Measurements from ENCODE around the gene EIF4E2.

The EIF4E2 gene

DNA sequence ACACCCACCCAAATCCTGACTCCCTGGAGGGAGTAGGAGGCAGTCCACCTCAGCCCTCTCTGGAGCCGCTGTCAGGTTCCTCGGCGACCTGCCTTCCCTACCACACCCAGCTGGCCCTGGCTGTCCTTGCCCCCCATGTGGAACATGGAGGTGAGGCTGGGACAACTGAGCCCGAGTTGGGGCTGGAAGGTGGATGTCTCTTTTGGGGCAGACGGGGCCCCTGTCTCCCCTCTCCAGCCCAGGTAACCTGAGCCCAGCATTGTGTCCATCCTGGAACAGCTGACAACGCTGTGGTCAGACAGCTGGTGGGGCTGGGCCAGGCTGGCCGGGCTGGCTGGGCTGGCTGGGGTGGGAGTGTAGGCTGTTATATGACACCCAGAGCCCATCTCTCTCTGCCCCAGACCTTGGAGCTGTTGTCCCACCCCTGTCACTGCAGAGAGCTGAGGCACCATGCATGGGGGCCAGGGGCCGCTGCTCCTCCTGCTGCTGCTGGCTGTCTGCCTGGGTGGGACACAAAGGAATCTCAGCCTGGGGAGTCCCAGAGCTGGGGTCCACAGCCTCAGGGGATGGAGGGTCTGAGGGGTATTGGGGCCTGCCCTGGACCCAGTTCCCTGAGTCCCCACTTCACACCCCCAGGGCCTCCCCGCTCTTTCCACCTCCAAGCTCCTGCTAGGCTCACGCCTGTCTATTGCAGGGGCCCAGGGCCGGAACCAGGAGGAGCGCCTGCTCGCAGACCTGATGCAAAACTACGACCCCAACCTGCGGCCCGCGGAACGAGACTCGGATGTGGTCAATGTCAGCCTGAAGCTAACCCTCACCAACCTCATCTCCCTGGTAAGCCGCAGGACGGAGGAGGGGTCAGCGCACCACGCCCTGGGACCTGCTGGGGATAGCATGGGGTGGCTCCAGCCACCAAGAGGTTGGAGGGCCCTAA, 10.9 kb upstream of the EIF4E2 start, which contains the start of gene CHRNG:
Gene CHRNG (plus strand): TSS at position 395 of the 934 bp plus-strand sequence. CDS start 56 bp downstream, at position 451.
- DNase-seq: no peak

DNA sequence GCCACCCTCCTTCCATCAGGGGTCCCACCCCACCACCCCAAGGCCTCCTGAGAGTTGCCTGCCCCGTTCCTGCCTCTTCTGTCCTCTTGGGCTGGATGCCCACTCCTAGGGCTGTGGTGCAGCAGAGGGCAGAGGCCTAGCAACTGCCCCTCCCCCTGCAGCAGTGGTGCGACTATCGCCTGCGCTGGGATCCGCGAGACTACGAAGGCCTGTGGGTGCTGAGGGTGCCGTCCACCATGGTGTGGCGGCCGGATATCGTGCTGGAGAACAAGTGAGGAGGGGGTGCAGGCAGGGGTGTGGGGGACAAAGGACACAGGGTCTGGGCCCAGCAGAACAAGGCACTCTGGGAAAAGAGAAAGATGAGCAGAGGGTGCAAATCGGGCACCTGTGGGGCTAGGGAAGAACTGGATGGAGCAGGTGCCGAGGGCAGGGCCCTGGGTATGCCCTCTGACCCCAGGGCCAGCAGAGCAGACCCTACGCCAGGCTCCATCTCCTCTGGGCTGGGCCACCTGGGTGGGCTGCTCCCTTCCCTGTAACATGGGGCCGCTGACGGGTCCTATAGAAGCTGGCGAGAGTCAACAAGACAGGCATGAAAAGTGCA, 9.9 kb upstream of the EIF4E2 start:
- no peak for DNase-seq

GRCh38 chr2:232541195-232541960, 9.1 kb upstream of the EIF4E2 start:
- no peak for DNase-seq

DNA sequence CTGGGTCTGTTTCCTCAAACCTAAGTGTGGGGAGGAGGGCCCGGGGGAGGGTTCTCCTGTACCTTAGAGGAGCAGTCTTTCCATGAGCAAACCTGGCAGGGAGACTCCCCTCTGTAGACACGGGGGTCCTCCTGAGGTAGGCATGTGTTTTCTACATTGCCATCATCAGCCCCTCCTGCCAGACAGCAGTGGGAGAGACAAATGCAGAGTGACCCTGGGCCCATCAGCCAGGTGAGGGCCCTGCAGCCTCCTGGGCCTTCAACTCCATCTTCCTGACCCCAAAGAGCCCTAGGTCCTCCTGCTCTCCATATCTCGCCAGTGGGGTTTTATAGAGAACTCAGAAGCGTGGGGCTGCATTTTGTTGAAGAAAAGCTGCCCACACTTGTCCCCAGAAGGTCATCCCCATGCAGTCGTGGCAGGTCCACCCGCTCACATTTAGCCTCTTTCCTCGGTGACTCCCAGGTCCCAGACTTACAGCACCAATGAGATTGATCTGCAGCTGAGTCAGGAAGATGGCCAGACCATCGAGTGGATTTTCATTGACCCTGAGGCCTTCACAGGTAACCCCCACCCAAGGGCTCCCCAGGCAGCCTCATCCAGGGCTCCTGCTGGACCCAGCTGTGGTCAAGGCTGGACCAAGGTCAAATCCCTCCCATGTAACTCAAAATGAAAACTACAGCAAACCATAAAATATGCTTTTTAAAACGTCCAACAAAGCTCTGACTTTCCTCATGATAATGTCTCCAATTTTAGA, 8.4 kb upstream of the EIF4E2 start:
- no peak for DNase-seq

DNA sequence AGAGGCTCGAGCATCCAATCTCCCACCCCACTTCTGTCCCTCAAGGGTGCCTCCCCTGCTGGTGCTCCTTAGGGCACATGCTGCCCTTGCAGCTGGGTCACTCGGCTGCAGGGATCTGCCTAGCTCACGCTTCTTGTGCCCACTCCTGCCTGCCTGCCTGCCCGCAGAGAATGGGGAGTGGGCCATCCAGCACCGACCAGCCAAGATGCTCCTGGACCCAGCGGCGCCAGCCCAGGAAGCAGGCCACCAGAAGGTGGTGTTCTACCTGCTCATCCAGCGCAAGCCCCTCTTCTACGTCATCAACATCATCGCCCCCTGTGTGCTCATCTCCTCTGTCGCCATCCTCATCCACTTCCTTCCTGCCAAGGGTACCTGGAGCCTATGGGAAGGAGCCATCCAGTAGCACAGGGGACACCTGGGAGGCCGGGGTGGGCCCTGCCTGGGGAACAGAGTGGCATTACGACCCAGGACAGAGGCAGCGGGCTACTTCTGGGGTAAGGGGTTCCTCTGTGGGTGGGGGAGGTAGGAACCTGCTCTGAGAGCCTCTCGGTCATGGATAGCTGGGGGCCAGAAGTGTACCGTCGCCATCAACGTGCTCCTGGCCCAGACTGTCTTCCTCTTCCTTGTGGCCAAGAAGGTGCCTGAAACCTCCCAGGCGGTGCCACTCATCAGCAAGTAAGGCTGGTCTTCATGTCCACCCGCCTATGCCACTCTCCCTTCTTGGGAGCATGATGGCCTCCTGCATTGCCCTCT, 7.6 kb upstream of the EIF4E2 start:
- DNase-seq: no peak

GRCh38 chr2:232543491-232543890, 7.0 kb upstream of the EIF4E2 start:
- no peak for DNase-seq

- no peak for DNase-seq
Measured at GRCh38 chr2:232543928-232544631, 6.4 kb upstream of the EIF4E2 start.

- no peak for DNase-seq
Measured at GRCh38 chr2:232544674-232545073, 5.8 kb upstream of the EIF4E2 start.

- DNase-seq: no peak
Measured at GRCh38 chr2:232545511-232546375, 4.7 kb upstream of the EIF4E2 start.

DNA sequence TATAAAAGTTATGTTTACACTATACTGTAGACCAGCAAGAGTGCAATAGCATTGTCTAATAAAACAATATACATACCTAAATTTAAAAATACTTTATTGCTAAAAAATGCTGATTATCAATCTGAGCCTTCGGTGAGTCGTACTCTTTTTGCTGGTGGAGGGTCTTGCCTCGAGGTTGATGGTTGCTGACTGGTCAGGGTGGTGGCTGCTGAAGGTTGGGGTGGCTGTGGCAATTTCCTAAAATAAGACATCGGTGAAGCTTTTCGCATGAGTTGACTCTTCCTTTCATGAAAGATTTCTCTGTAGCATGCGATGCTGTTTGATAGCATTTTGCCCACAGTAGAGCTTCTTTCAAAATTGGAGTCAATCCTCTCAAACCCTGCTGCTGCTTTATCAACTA, 2.5 kb upstream of the EIF4E2 start:
- no peak for DNase-seq

GRCh38 chr2:232549655-232550353, 685 bp upstream of the EIF4E2 start:
- DNase-seq: no peak

DNA sequence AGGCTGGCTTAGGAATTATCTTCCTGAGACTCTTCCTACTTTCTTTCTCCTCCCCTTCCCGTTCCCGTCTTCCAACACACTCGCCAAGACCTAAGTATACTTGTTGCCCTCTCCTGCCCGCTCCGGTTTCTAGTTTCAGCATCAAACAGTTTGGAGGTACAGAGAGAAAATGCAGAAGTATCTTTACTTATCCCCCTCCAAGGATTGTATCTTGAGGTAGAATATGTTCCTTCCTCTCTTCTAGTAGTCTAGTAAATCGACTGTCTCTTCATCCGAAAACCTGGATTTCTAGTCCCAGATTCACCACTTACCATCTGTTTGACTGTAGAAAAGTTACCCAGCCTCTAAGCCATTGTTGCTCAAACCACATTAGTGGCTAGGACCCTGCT, 755 bp downstream of the EIF4E2 start:
- DNase-seq: no peak

GRCh38 chr2:232551776-232552175, 1.3 kb downstream of the EIF4E2 start:
- DNase-seq: no peak

- DNase-seq: no peak
Measured at GRCh38 chr2:232556426-232556825, 5.9 kb downstream of the EIF4E2 start.

DNA sequence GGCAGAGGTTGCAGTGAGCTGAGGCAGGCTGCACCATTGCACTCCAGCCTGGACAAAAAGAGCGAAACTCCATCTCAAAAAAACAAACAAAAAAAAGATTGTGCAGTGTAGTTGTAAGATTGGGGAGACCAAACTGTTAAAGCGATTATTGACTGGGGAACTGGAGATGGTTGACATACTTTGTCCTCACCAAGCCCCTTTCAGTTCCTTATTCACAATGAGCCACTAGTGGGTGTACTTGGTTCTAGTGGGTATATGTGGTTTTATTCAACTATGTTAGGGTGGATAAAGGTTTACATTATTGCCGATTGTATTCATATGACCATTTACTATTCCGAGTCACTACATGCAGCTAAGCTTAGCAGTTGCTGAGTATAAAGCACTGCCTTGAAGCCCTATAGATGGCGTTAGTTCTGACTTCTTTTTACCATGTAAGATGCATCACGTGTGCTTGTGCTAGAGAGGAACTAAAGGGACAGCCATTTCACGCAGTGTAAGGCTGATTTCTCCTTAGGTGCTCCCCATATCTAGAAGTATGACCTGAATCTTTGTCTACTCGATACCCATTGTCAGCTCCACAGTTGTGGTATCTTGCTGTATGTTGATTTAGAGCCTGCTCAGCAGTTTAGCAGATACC, 12.1 kb downstream of the EIF4E2 start:
- no peak for DNase-seq

DNA sequence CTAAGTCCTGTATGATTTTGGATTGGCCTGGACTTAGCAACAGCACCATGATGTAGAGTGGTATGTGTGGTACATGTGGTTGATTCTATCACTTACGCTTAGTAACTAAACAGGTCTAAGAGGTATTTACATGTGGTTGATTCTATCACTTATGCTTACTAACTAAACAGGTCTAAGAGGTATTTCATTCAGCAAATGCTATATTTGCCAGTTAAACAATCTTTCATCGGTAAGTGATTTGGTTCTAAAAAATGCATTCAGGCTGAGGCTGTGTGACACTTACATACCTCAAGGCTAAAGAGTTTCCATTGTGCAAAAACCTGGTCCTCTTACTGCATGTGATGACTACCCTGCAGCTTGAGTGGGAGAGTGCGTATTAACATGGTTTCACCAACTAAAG, 13.1 kb downstream of the EIF4E2 start:
- no peak for DNase-seq

- no peak for DNase-seq
Measured at GRCh38 chr2:232567721-232568120, 17.2 kb downstream of the EIF4E2 start.

DNA sequence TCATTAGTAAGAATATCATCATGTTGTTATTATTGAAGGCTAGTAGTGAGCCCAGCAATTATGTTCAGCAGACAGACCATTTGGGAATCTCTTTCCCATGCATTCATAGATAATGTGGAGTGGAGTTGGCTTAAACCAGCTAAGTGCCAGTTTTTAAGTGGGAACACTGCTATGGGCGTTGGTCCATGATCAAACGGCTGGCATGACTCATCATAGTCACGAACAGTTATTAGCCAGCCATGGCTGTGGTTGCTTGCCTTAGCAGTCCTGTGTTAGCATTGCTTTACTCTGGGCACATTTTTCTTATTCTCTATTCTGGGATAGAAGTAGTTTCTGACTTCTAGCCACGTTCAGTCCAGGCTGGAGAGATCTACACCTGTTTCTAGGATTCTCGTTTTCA, 17.7 kb downstream of the EIF4E2 start:
- DNase-seq: no peak

GRCh38 chr2:232569541-232569940, 19.1 kb downstream of the EIF4E2 start:
- no peak for DNase-seq
